Liver (tissue), 9 donors: Measurements from ENCODE around the gene PER2. TPM values are rescaled to one million over a fixed set of nuclear protein-coding genes. Genes with fewer than 3 reads are reported as not detected.

Source experiments
- DNase-seq: peaks from one replicate; pipeline ENCODE4 v3.0.0-alpha.2; 2017; ENCODE audit warnings: low spot score
- H3K27ac ChIP-seq, 2 donors: one replicate each; pipeline ENCODE4 v1.7.0; 2013; ENCODE audit warnings: inconsistent platforms in 2 of 2, low read length in 2 of 2, control low read depth in 1 of 2, low read depth in 1 of 2, mild to moderate bottlenecking in 1 of 2
- H3K27me3 ChIP-seq, 4 donors: one replicate each; pipeline versions ENCODE4 v1.6.1 to v1.7.0; 2013; ENCODE audit warnings: low read length in 3 of 4, inconsistent platforms in 1 of 4, mild to moderate bottlenecking in 1 of 4, moderate library complexity in 1 of 4; ENCODE audit not compliant: control insufficient read depth in 4 of 4, insufficient read depth in 4 of 4
- H3K36me3 ChIP-seq, 4 donors: one replicate each; pipeline versions ENCODE4 v1.6.1 to v1.7.0; 2013; ENCODE audit warnings: low read length in 3 of 4, mild to moderate bottlenecking in 3 of 4, low read depth in 1 of 4, moderate library complexity in 1 of 4; ENCODE audit not compliant: control insufficient read depth in 4 of 4, insufficient read depth in 3 of 4
- H3K4me1 ChIP-seq, 4 donors: one replicate each; pipeline versions ENCODE4 v1.6.1 to v1.7.0; 2013; ENCODE audit warnings: low read length in 3 of 4, mild to moderate bottlenecking in 3 of 4, moderate library complexity in 1 of 4; ENCODE audit not compliant: control insufficient read depth in 4 of 4, insufficient read depth in 4 of 4
- H3K4me3 ChIP-seq, 3 donors: one replicate each; pipeline versions ENCODE4 v1.6.1 to v1.7.0; 2013; ENCODE audit warnings: low read length in 3 of 3, control low read depth in 1 of 3, low read depth in 1 of 3, mild to moderate bottlenecking in 1 of 3
- H3K9ac ChIP-seq, 2 donors: one replicate each; pipeline ENCODE4 v1.7.0; 2013; ENCODE audit warnings: low read length in 2 of 2, mild to moderate bottlenecking in 2 of 2, moderate library complexity in 2 of 2, control low read depth in 1 of 2, low read depth in 1 of 2
- H3K9me3 ChIP-seq, 4 donors: one replicate each; pipeline versions ENCODE4 v1.6.1 to v1.7.0; 2013; ENCODE audit warnings: low read length in 3 of 4; ENCODE audit not compliant: control insufficient read depth in 4 of 4
- FOXA2 ChIP-seq: IDR thresholded peaks from 2 replicates; pipeline ENCODE4 v1.6.1; 2016; ENCODE audit warnings: antibody characterized with exemption
- GABPA ChIP-seq, 2 donors: IDR thresholded peaks in 1 of 2; conservative IDR thresholded peaks in 1 of 2; 2 replicates each; pipeline ENCODE4 v1.6.1; 2016; ENCODE audit warnings: antibody characterized with exemption in 2 of 2, mild to moderate bottlenecking in 1 of 2, moderate library complexity in 1 of 2
- HNF4A ChIP-seq, 2 donors: conservative IDR thresholded peaks; 2 replicates each; pipeline ENCODE4 v1.6.1; 2016; ENCODE audit warnings: antibody characterized with exemption in 2 of 2, mild to moderate bottlenecking in 2 of 2
- HNF4G ChIP-seq: IDR thresholded peaks from 2 replicates; pipeline ENCODE4 v1.6.1; 2016; ENCODE audit warnings: antibody characterized with exemption
- JUND ChIP-seq, 2 donors: IDR thresholded peaks; 2 replicates each; pipeline ENCODE4 v1.6.1; 2016; ENCODE audit warnings: antibody characterized with exemption in 2 of 2
- RAD21 ChIP-seq, 2 donors: IDR thresholded peaks; 2 replicates each; pipeline ENCODE4 v1.6.1; 2016; ENCODE audit warnings: antibody characterized with exemption in 2 of 2, mild to moderate bottlenecking in 2 of 2
- RXRA ChIP-seq, 2 donors: IDR thresholded peaks; 2 replicates each; pipeline ENCODE4 v1.6.1; 2017 to 2018; ENCODE audit warnings: antibody characterized with exemption in 2 of 2, mild to moderate bottlenecking in 1 of 2
- SP1 ChIP-seq: IDR thresholded peaks from 2 replicates; pipeline ENCODE4 v1.6.1; 2018; ENCODE audit warnings: antibody characterized with exemption, mild to moderate bottlenecking
- YY1 ChIP-seq: IDR thresholded peaks from 2 replicates; pipeline ENCODE4 v1.6.1; 2016; ENCODE audit warnings: antibody characterized with exemption, mild to moderate bottlenecking
- WGBS: extraction: QIAGEN DNeasy Blood & Tissue Kit; methylation state at CpG from one replicate; pipeline ENCODE4 v1.1.7; 2013; 5-methylcytosine and 5-hydroxymethylcytosine counted together
- polyA plus RNA-seq, 2 donors: library from polyadenylated mRNA; stranded (reverse) in 1 of 2; unstranded in 1 of 2; fragments of 200-250 nt in 1 of 2; fragments of >200 nt in 1 of 2; fragmentation: Nextera tagmentation in 1 of 2; extraction: Ambion mirVana in 1 of 2; gene quantifications; one replicate each; pipeline versions ENCODE4 v1.2.1 to v1.2.3, GENCODE V29; 2013 to 2015
- total RNA-seq, 2 donors: library from RNA; depleted of rRNA; stranded (reverse); fragments of >200 nt; gene quantifications; one replicate each; pipeline ENCODE4 v1.2.3, GENCODE V29; 2014
- TF ChIP-seq, protein P1 (sequence below): IDR thresholded peaks from 2 replicates; pipeline ENCODE4 v1.6.1; 2016; ENCODE audit warnings: antibody characterized with exemption
- TF ChIP-seq, protein P2 (sequence below): fragments of 150-350 bp; IDR thresholded peaks from 2 replicates; pipeline ENCODE4 v1.5.1; 2017; ENCODE audit warnings: improper control_type of control experiment, low read depth, low read length; ENCODE audit not compliant: missing input control
- TF ChIP-seq, protein P3 (sequence below): IDR thresholded peaks from 2 replicates; pipeline ENCODE4 v1.6.1; 2016; ENCODE audit warnings: antibody characterized with exemption
- donor health status: healthy.
- donor health status: healthy.
- donor health status: healthy.
- donor health status: healthy.
- donor health status: healthy.

Gene PER2
- total and polyA plus RNA-seq, 4 donors, result 1.1 to 12.5 (median 4.1) TPM

DNA sequence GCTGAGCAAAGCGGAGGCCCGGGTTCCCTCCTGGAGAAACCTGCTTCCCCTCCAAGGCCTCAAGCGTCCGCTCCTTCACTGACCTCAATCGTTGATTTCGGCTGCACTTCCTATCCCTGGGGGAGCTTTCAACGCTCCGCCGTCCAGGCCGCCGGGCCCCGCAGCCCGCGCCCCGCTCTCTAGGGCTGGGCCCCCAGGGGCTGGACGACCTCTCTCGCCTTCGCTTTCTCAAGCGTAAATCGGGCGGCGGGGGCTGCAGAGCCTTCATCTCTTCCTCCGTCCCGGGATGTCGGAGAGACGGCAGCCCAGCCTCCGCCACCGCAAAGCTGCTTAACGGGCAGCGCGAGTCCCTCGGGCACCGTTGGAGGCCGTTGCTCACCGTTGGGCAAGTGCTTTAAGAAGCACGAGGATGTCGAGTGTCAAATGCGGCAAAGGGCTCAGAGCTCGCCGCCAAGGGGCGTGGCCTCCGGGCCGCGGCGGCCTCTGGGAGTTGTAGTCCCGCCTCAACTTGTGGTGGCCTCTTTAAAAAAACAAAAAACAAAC is 57.1 kb downstream of the PER2 start:
- H3K9ac ChIP-seq, result peak overlapping the region in 1 of 2 donors; percentile 24
- DNase-seq, result peak; percentile 84
- H3K27ac ChIP-seq, result no peak overlapping the region
- peak overlapping the region; percentile 39 to 51 (median 47) for H3K4me3 ChIP-seq
- 18% methylated on average over 46 of the region's 46 CpGs for WGBS
- TF ChIP-seq RXRA (IDR thresholded peaks at IDR 0.05) (peak in 1 of 2 donors; percentile 13), RAD21 (IDR thresholded peaks at IDR 0.05) (peak in 1 of 2 donors; percentile 35), SP1 (peak; percentile 34)
- TF ChIP-seq, protein P1, sequence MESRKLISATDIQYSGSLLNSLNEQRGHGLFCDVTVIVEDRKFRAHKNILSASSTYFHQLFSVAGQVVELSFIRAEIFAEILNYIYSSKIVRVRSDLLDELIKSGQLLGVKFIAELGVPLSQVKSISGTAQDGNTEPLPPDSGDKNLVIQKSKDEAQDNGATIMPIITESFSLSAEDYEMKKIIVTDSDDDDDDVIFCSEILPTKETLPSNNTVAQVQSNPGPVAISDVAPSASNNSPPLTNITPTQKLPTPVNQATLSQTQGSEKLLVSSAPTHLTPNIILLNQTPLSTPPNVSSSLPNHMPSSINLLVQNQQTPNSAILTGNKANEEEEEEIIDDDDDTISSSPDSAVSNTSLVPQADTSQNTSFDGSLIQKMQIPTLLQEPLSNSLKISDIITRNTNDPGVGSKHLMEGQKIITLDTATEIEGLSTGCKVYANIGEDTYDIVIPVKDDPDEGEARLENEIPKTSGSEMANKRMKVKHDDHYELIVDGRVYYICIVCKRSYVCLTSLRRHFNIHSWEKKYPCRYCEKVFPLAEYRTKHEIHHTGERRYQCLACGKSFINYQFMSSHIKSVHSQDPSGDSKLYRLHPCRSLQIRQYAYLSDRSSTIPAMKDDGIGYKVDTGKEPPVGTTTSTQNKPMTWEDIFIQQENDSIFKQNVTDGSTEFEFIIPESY, result no peak
- TF ChIP-seq, protein P2, sequence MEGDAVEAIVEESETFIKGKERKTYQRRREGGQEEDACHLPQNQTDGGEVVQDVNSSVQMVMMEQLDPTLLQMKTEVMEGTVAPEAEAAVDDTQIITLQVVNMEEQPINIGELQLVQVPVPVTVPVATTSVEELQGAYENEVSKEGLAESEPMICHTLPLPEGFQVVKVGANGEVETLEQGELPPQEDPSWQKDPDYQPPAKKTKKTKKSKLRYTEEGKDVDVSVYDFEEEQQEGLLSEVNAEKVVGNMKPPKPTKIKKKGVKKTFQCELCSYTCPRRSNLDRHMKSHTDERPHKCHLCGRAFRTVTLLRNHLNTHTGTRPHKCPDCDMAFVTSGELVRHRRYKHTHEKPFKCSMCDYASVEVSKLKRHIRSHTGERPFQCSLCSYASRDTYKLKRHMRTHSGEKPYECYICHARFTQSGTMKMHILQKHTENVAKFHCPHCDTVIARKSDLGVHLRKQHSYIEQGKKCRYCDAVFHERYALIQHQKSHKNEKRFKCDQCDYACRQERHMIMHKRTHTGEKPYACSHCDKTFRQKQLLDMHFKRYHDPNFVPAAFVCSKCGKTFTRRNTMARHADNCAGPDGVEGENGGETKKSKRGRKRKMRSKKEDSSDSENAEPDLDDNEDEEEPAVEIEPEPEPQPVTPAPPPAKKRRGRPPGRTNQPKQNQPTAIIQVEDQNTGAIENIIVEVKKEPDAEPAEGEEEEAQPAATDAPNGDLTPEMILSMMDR, result no peak
- H3K4me1 ChIP-seq, result peaks cover 0 to 11% (median 4%) of the 10 kb centered on the region in 4 donors
- H3K36me3 ChIP-seq, result no peaks in the 10 kb centered on the region
- H3K27me3 ChIP-seq, result no peaks in the 10 kb centered on the region
- no peaks in the 10 kb centered on the region for H3K9me3 ChIP-seq

DNA sequence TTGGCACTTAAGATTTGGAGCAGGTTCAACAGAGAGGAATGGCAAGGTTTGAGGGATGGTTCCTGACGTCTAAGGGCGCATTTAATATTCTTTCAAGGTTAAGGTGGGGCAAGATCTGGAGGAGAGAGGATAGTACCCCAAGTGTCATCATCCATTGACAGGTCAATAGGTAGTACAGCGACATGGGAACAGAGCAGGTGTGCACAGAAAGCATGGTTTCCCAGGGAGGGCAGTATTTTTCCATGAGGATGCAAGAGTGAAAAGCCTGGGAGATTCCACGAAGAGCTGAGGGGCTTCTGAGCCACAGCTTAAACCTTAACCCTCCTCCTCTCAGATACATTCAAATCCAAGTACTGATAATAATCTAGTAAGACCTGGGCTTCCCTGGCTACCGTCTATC is 57.7 kb downstream of the PER2 start:
- Histone ChIP-seq H3K9ac (peak overlapping the region in 1 of 2 donors; percentile 24), H3K9me3 (no peaks in the 10 kb centered on the region), H3K27me3 (no peaks in the 10 kb centered on the region), H3K36me3 (no peaks in the 10 kb centered on the region), H3K4me1 (peaks cover 0 to 11% (median 4%) of the 10 kb centered on the region in 4 donors), H3K4me3 (peak overlapping the region in 1 of 3 donors; percentile 47), H3K27ac (no peak overlapping the region)
- TF ChIP-seq YY1 (no peak), RAD21 (IDR thresholded peaks at IDR 0.05) (no peak), HNF4G (no peak), JUND (IDR thresholded peaks at IDR 0.05) (no peak), FOXA2 (no peak), HNF4A (conservative IDR thresholded peaks at IDR 0.05) (no peak)
- TF ChIP-seq, protein P3, sequence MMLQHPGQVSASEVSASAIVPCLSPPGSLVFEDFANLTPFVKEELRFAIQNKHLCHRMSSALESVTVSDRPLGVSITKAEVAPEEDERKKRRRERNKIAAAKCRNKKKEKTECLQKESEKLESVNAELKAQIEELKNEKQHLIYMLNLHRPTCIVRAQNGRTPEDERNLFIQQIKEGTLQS, result no peak
- no peak for DNase-seq
- 86% methylated on average over 5 of the region's 5 CpGs for WGBS

DNA sequence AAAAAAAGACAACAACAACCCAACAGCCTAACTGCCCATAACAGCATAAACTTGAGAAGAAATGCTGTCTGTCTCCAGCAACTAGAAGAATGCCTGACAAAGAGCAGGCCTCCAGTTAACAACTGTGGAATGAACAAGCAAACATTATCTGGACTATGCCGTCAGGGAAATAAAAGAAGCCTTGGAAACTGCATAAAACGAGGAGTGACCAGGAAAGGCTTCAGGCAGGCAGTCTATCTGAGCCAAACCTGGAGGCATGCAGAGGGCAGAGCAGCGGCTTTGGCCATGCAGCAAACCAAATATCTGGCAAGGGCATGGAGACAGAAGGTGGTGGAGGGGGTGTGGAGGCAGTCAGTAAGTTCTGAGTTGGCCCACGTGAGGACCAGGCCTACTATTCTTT is 59.7 kb downstream of the PER2 start:
- H3K27ac ChIP-seq, result no peak overlapping the region
- H3K27me3 ChIP-seq, result no peaks in the 10 kb centered on the region
- no peak overlapping the region for H3K4me3 ChIP-seq
- peaks cover 0 to 8% (median 4%) of the 10 kb centered on the region in 4 donors for H3K4me1 ChIP-seq
- no peak overlapping the region for H3K9ac ChIP-seq
- no peaks in the 10 kb centered on the region for H3K36me3 ChIP-seq
- H3K9me3 ChIP-seq, result no peaks in the 10 kb centered on the region
- DNase-seq, result no peak
- TF ChIP-seq, protein P3, result no peak
- TF ChIP-seq, protein P1, result no peak
- TF ChIP-seq RAD21 (IDR thresholded peaks at IDR 0.05), result no peak
- TF ChIP-seq GABPA (IDR thresholded peaks at IDR 0.05 in 1 of 2, conservative IDR thresholded peaks at IDR 0.05 in 1 of 2), result no peak
- no peak for TF ChIP-seq SP1
- TF ChIP-seq YY1, result no peak
- TF ChIP-seq RXRA (IDR thresholded peaks at IDR 0.05), result no peak
- no peak for TF ChIP-seq HNF4G
- TF ChIP-seq HNF4A (conservative IDR thresholded peaks at IDR 0.05), result no peak
- TF ChIP-seq FOXA2, result no peak
- WGBS, result 70% methylated on average over 4 of the region's 4 CpGs
